Stimulated activated CD8-positive, alpha-beta memory T cell treated with anti-CD3 and anti-CD28 coated beads, Interleukin-15, amount 100 ng/mL, for 1 hour (primary cell): ENCODE measurements around the gene PCIF1.
A peak's percentile ranks its signal among the peaks of the same experiment; 100 is the strongest.

Experiments used
- DNase-seq: peaks from one replicate; pipeline ENCODE4 v3.0.0-alpha.2; 2020; ENCODE audit warnings: low read depth

The PCIF1 gene

DNA sequence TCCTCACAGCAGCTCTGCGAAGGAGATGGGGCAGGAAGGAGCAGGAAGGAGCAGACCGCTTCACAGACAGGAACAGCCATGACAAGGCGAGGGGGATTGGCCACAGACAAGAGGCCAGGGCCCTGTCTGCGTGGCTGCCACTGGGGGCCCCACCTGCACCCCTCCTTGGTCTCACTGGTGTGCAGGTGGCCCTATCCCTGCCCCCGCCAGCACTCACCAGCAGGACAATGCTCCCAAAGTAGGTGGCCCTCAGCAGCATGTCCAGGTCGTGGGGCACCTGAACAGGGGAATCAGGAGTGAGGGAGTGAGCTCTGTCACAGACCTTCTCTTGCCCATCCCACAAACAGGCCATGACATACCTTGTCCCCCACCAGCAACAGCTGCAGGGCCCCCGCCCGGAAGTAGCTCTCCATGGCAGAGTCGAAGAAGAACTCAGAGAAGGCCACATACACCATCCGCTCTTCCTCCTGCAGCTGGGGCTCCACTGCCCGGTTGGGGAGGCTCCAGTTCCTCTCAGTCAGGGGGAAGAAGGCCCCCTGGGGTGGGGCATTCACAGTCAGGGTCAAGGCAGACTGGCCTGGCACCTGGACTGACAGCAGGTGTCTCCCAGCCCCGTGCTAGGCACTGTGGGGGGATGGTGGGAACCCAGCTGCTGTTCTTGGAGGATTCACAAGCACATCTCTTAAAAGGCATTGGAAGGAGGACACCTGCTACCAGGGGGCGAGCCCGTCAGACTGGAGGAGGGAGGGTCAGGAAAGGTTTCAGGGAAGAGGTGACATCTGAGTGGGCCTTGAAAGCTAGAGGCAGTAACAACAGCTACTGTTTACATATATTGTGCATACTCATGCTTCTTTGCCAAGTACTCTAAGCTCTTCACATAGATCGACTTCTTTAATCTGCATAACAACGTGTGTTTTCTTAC is 29.6 kb upstream of the PCIF1 start:
- no peak for DNase-seq

GRCh38 chr20:45905505-45906079 is 28.9 kb upstream of the PCIF1 start:
- DNase-seq = no peak

- no peak for DNase-seq
These were observed 27.1 kb upstream of the PCIF1 start for GRCh38 chr20:45907219-45907948.

DNA sequence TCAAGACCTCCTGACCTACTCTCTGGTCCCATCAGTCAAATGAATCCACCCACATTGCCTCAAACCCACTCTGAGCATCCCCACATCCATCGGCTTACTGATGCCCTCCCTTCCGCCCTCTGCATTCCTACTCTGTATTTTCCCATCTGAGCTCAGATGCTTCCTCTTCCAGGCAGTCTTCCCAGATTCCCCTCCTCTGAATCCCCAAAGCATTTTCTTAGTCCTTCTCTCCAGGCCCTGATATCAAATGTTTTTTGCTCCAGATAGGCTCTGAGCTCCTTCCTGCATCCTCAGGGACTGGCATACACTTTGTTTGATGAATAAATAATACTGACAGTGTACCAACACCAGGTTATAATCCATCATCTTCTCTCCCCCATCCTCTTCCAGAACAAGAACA is 26.4 kb upstream of the PCIF1 start:
- no peak for DNase-seq

DNA sequence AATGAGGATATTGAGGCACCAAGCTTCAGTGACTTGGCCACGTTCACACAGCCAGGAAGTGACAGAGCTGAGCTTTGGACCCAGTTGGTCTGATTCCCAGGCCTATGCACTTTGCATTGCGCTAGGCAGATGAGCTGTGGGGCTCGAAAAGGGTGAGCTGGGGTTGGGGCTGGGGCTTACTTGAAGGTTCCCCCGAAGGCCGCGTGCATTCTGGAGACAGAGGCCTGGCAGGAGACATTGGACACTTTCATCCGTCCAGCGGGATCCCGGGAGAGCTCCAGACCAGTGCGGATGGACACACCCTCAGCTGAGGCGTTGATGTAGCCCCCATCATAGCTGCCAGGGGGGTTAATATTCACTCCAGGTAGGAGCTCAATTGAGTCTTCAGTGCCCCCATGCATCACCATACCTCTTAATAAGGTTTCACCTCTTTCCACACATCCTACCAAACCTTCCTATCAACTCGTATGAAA is 25.1 kb upstream of the PCIF1 start:
- DNase-seq = no peak

GRCh38 chr20:45909817-45910669 is 24.4 kb upstream of the PCIF1 start:
- no peak for DNase-seq

DNA sequence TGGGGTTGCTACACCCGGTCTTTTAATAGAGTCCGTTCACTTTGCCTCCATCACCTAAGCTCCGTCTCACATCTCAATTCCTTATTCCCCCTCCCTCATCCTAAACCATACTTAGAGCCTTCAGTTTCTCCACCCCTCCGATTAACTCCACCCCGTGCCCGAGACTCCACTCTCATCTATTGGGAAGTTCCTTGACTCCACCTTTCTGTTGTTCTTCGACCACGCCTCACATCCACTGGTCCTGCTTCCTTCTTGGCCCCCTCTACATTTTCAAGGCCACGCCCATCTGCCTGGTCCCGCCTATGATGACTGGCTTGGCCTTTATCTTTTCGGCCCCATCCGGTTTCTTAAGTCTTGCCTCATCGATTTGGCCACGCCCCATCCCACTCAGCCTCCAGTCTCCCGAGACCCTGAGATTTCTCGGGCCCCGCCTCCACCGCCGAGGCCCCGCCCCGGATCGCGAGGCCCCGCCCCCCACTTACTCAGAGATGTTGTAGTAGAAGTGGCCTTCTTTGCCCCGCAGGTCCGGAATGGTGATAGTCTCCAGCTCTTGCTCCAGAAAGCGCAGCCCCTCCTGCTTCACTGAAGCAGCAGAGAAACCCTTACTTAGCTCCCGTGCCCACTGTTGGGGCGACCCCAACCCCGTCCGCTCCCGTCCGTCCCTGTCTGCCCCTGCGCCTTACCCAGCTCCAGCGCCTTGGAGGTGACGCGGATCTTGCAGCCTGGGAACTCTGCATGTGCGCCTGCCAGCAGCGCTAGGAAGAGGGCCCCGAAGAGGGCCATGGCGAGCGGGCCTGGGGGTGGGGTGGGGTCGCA is 23.6 kb upstream of the PCIF1 start:
- peak; percentile 78 for DNase-seq

DNA sequence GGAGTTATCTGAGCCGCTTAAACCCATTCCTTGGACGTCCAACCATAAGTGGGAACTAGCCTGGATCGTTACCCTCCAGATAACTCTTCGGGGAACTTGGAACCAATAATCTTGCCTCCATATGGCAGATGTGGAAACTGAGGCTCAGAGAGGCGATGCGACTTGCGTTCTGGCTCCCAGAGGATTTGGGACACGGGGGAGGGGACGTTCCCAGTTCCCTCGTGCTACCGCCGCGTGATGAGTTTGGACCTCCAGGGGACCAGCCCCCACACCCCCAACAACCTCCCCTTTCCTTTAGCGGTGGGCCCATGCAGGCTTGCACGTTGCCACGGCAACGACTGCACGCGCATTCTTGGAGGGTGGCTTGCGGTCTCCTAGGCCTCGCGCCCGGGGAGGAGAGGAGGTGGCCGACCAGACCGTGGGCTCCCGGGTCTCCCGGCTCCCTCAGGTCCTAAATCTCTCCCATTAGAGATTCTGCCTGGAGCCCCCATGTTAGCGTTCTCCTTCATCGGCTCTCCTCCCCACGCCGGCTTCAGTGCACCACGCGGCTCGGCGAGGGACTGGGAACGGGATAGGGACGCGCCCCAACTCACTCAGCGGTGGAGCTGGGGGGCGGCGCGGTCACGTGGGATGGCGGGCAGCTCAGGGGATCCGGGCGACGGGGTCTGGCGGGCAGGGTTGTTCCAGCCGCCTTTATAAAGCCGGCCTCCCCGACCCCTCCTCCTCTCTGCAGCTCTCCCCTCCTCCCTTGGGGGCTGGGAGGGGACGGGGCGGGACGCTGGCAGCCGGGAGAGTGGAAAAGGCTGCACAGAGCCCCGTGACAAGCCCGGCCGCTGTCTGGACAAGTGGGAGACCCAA is 22.8 kb upstream of the PCIF1 start, which contains the start of gene PLTP:
PLTP (minus strand) TSS at position 670 of the 858 bp plus-strand sequence. CDS start 703 bp downstream, outside the sequence.
- DNase-seq = no peak

- DNase-seq = no peak
These were observed 22.2 kb upstream of the PCIF1 start for GRCh38 chr20:45912344-45912682.

DNA sequence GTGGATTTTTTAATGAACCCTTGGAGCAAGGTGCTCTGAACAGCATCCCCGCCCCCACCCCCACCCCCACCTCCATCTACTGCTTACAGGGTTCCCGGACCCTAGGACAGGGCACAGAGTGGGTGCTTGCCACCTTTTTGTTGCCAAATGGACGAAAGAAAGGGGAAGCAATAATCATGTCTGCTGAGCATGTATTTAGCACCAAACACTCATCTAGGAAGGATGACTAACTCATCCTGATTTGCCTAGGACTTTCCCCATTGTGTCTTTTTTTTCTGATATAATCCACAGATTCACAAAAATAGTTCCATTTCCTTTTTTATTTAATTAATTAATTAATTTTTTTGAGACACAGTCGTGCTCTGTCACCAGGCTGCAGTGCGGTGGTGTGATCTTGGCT is 21.4 kb upstream of the PCIF1 start:
- no peak for DNase-seq

DNA sequence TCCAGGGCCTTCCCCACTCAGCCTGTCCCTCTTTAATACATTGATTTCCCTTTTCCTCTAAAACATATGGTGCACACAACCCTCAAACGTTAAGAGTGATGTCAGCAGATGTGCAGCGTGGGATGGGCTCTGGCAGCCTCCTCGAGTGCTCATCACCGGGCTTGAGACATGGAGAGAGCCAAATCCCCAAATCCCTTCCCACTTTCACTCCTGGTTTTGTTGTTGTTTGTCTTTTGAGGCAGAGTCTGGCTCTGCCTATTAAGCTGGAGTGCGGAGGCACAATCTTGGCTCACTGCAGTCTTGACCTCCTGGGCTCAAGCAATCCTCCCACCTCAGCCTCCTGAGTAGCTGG is 16.7 kb upstream of the PCIF1 start:
- no peak for DNase-seq

- DNase-seq = no peak
These were observed 16.2 kb upstream of the PCIF1 start for GRCh38 chr20:45918182-45918737.

DNA sequence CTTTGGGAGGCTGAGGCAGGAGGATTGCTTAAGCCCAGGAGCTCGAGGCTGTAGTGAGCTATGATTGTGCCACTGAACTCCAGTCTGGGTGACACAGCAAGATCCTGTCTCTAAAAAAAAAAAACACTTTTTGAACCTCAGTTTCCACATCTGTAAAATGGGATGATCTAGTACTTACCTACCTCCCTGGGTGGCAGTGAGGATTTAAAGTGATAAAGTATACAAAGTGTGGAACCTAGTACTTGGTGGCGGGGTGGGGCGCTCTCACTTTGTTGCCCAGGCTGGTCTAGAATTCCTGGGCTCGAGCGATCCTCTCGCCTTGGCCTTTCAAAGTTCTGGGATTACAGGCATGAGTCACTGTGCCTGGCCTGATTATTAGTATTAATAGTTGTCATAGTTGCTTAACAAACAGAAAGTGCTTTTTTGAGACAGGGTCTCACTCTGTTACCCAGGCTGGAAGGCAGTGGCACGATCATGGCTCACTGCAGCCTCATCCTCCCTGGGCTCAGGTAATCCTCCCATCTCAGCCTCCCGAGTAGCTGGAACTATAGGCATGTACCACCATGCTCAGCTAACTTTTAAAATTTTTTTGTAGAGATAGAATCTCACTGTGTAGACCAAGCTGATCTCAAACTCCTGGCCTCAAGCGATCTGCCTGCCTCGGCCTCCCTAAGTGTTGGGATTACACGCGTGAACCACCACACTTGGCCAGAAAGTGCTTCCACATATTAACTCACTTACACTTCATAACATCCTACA is 15.5 kb upstream of the PCIF1 start:
- DNase-seq = no peak

DNA sequence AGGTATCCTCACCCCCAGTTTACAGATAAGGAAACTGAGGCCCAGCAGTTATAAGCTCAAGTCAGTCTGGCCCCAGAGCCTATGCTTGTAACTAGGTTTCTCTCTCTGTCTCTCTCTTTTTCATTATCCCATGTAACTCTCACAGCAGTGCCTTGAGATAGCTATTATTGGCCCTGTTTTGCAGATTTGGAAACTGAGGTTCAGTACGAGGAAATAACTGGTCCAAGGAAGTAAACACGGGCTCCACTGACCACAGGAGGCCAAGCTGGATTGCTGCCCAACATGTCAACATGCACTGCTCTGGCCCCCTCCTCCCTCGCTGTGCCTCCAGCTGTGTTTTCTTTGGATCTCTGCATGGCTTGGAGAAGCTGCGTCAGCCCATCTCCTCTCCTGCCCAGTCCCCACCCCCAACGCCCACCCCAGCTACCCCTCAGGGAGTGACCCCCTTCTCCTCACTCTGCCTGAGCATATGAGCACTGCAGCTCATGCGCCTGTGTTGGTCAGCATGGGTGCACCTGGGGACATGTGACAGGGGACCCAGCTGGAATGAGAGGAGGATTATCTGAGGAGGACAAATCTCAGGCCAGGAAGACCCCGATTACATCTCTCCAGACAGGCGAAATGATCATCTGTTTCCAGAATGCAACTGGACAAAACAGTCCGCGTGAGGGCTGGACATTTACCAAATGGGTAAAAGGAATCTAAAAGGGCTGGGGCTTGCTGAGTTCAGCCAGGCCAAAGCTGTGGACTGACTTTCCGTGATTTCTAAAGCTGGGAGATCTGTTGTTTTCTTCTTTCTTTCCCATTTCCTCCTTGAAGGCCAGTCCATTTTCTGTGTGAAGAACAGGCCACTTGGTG is 14.7 kb upstream of the PCIF1 start:
- no peak for DNase-seq

DNA sequence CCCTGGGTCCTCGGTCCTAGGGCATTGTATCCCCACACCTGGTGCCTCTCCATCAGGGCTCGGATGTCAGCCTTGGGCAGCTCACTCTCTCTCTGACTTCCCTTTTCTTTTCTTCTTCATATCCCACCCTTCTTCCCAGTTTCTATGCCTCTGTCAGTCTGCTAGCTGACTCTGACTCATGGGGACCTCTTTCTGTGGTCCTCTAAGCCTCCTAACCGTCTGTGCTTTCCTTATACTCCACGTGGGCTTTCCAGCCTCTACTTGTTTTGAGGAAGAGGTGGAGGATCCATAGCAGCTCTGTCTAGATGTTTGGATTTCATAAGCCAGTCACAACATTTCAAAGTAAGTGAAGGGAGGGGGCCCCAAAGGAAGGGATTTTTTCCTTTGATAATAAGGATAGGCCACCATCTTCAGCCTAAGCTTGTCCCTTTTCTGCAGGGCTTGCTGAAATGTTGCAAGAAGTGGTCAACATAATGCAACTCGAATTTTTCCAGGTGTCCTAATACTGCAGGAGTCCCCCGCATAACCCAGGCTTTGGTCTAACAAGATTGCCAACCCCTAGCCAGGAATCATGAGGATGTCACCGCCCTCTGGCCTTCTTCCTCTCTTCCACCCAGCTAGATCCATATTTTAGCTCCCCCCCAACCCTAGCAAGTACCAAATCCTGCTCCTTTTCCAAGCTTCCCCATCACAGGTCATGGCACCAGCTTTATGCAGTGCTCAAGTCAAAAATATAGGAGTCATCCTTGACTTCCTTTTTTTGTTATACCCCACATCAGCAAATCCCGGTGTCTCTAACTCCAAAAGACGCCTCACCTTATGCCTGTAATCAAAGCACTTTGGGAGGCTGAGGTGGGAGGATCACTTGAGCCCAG is 13.8 kb upstream of the PCIF1 start:
- no peak for DNase-seq

- no peak for DNase-seq
These were observed 12.9 kb upstream of the PCIF1 start for GRCh38 chr20:45921337-45922189.
